ENCODE results near the gene RXRB. TPM values are rescaled to one million over a fixed set of nuclear protein-coding genes. Genes with fewer than 3 reads are reported as not detected.

The RXRB gene
- total RNA-seq, 1 donor, result 19.2 TPM

DNA sequence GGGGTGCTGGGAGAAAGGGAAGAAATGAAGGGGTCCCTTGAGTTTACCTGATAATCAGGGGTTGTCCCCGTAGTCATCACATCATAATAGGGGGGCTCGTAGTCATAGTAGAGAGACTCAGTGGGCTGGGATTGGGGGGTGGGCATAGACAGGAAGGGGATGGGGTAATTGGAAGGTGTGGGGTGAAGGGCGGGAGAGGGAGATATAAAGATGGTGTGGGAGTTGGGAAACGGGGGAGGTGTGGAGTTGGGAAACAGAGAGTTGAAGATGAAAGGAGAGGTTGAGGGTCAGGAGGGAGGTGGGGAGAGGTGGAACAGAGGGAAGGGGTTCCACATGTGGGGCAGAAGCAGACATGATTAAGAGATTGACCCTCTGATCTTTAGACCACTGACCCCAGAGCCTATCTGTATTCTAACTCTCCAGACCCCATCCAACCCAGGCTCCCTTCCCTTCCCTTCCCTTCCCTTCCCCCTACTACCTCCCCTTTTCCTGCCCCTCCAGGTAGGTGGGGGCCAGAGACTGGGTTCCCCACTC, 14.7 kb downstream of the RXRB start:
- H3K4me1 ChIP-seq (ENCODE audit: insufficient read depth, low read length), result no peaks in the 10 kb centered on the region
- H3K4me2 ChIP-seq (ENCODE audit: insufficient read depth, low read length), result no peak overlapping the region
- no peak overlapping the region for H3K4me3 ChIP-seq (ENCODE audit: insufficient read depth, low read length)
- no peaks in the 10 kb centered on the region for H3K36me3 ChIP-seq (ENCODE audit: insufficient read depth, low read length)
- H3K79me2 ChIP-seq (ENCODE audit: insufficient read depth, low read length), result no peaks in the 10 kb centered on the region
- no peak overlapping the region for H2AFZ ChIP-seq (ENCODE audit: low read length)
- no peak for DNase-seq (ENCODE audit: insufficient read length, low spot score, missing footprints)
- H3K27me3 ChIP-seq (ENCODE audit: insufficient read depth, low read length), result peaks cover 14% of the 10 kb centered on the region
- TF ChIP-seq, protein P1, sequence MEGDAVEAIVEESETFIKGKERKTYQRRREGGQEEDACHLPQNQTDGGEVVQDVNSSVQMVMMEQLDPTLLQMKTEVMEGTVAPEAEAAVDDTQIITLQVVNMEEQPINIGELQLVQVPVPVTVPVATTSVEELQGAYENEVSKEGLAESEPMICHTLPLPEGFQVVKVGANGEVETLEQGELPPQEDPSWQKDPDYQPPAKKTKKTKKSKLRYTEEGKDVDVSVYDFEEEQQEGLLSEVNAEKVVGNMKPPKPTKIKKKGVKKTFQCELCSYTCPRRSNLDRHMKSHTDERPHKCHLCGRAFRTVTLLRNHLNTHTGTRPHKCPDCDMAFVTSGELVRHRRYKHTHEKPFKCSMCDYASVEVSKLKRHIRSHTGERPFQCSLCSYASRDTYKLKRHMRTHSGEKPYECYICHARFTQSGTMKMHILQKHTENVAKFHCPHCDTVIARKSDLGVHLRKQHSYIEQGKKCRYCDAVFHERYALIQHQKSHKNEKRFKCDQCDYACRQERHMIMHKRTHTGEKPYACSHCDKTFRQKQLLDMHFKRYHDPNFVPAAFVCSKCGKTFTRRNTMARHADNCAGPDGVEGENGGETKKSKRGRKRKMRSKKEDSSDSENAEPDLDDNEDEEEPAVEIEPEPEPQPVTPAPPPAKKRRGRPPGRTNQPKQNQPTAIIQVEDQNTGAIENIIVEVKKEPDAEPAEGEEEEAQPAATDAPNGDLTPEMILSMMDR (IDR thresholded peaks at IDR 0.05; ENCODE audit: extremely low read depth, low read depth, low read length), result no peak
- H3K27ac ChIP-seq (ENCODE audit: low read depth, low read length), result no peak overlapping the region
- no peaks in the 10 kb centered on the region for H3K9me3 ChIP-seq (ENCODE audit: low read depth, low read length)
- no peaks in the 10 kb centered on the region for H4K20me1 ChIP-seq (ENCODE audit: insufficient read depth, low read length)

DNA sequence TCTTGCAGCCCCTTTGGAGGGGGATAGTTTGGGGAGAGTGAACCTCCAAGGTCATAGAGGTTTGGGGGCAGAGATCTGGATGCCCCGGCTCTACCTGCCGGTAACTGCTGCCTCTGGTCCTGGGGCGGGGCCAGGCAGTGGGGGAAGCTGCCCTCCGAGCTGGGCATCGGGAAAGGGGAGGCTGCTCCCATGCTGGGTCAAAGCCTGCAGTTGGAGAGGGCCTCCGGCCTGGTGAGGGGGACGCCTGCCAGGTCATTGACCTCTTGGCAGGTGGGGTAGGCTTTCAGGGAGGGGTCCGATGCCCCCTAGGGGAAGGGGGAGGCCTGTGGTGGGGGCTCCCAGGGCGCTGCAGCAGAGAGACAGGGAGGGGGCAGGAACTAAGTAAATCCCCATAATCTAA, 15.3 kb downstream of the RXRB start:
- Histone ChIP-seq H2AFZ (ENCODE audit: low read length) (no peak overlapping the region), H3K4me3 (ENCODE audit: insufficient read depth, low read length) (no peak overlapping the region), H3K36me3 (ENCODE audit: insufficient read depth, low read length) (no peaks in the 10 kb centered on the region), H3K27me3 (ENCODE audit: insufficient read depth, low read length) (peaks cover 9% of the 10 kb centered on the region), H3K4me1 (ENCODE audit: insufficient read depth, low read length) (no peaks in the 10 kb centered on the region), H4K20me1 (ENCODE audit: insufficient read depth, low read length) (no peaks in the 10 kb centered on the region), H3K9me3 (ENCODE audit: low read depth, low read length) (no peaks in the 10 kb centered on the region), H3K27ac (ENCODE audit: low read depth, low read length) (no peak overlapping the region), H3K79me2 (ENCODE audit: insufficient read depth, low read length) (no peaks in the 10 kb centered on the region), H3K4me2 (ENCODE audit: insufficient read depth, low read length) (no peak overlapping the region)
- DNase-seq (ENCODE audit: insufficient read length, low spot score, missing footprints), result no peak
- TF ChIP-seq, protein P1 (IDR thresholded peaks at IDR 0.05; ENCODE audit: extremely low read depth, low read depth, low read length), result no peak

DNA sequence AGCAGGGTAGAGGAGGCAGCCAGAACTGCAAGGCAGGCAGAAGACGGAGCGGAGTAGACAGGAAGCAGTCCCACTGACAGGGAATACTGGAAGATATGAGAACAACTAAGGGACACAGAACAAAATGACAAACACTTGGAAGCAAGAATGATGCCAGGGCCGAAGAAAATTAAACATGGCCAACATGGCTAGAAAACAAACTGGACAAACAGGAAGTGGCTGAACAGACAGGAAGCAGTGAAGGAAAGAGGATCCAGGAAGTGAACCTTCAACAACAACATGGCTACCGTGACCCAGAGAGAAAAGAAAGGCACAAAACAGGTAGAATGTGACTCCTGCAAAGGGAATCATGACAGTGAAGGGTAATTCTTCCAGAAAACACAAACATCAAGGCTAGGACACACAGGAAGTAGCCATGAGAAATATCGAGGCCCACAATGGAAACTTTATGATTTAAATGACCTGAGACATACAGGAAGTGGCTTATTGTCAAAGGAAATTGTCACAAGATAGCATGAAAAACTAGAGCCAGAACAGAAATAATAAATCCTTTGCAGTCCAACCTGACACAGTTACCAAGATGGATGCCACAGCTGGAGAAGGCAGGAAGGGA, 17.3 kb downstream of the RXRB start:
- no peak overlapping the region for H3K27ac ChIP-seq (ENCODE audit: low read depth, low read length)
- H3K4me1 ChIP-seq (ENCODE audit: insufficient read depth, low read length), result no peaks in the 10 kb centered on the region
- DNase-seq (ENCODE audit: insufficient read length, low spot score, missing footprints), result no peak
- TF ChIP-seq, protein P1 (IDR thresholded peaks at IDR 0.05; ENCODE audit: extremely low read depth, low read depth, low read length), result no peak
- H3K9me3 ChIP-seq (ENCODE audit: low read depth, low read length), result no peaks in the 10 kb centered on the region
- H3K4me3 ChIP-seq (ENCODE audit: insufficient read depth, low read length), result no peak overlapping the region
- H3K36me3 ChIP-seq (ENCODE audit: insufficient read depth, low read length), result no peaks in the 10 kb centered on the region
- no peaks in the 10 kb centered on the region for H4K20me1 ChIP-seq (ENCODE audit: insufficient read depth, low read length)
- no peak overlapping the region for H3K4me2 ChIP-seq (ENCODE audit: insufficient read depth, low read length)
- no peaks in the 10 kb centered on the region for H3K79me2 ChIP-seq (ENCODE audit: insufficient read depth, low read length)
- H2AFZ ChIP-seq (ENCODE audit: low read length), result peak overlapping the region; percentile 31
- H3K27me3 ChIP-seq (ENCODE audit: insufficient read depth, low read length), result peaks cover 4% of the 10 kb centered on the region

DNA sequence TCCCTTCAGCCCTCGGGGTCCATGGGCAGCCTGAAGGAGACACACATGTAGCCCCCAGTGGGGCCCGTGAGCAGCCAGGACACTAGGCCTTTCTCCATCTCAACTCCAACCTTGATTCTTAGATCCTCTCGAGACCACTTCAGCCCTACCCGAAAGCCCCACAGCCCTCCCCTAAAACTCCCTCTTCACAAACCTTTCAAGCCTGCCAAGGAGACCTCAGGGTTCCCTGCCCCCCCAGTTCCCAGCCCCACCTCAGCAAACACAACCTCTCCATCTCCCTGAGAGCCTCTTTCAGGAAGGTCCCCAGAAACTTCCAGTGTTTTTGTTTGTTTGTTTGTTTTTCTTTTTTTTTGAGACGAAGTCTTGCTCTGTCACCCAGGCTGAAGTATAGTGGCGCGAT, 19.3 kb downstream of the RXRB start:
- DNase-seq (ENCODE audit: insufficient read length, low spot score, missing footprints), result no peak
- Histone ChIP-seq H3K27me3 (ENCODE audit: insufficient read depth, low read length) (no peaks in the 10 kb centered on the region), H3K4me2 (ENCODE audit: insufficient read depth, low read length) (no peak overlapping the region), H3K4me1 (ENCODE audit: insufficient read depth, low read length) (no peaks in the 10 kb centered on the region), H4K20me1 (ENCODE audit: insufficient read depth, low read length) (no peaks in the 10 kb centered on the region), H2AFZ (ENCODE audit: low read length) (no peak overlapping the region), H3K4me3 (ENCODE audit: insufficient read depth, low read length) (no peak overlapping the region), H3K27ac (ENCODE audit: low read depth, low read length) (no peak overlapping the region), H3K36me3 (ENCODE audit: insufficient read depth, low read length) (no peaks in the 10 kb centered on the region), H3K9me3 (ENCODE audit: low read depth, low read length) (no peaks in the 10 kb centered on the region), H3K79me2 (ENCODE audit: insufficient read depth, low read length) (no peaks in the 10 kb centered on the region)
- TF ChIP-seq, protein P1 (IDR thresholded peaks at IDR 0.05; ENCODE audit: extremely low read depth, low read depth, low read length), result no peak

Measured in osteoblast (primary cell).